ENCODE measurements around the gene MEX3A.
A peak's percentile ranks its signal among the peaks of the same experiment; 100 is the strongest.
"Not testable (repeated sequence)": the region's sequence is repeated elsewhere in the genome, so short reads cannot be mapped to it uniquely, and the experiment has no call there.

MEX3A gene

GRCh38 chr1:156123356-156124196 lies 41.3 kb upstream of the MEX3A start:
- DNase-seq (ENCODE audit: extremely low spot score) = peak; percentile 68
- CTCF ChIA-PET = interaction anchor here (0.6 to 6.0 kb wide), 10 partner anchors 8 to 128 kb away, joined by 3 to 50 read pairs (median 4); partner anchors contain the start of gene LMNA
- TF ChIP-seq ARNT (IDR thresholded peaks at IDR 0.05) = no peak
- no peak for TF ChIP-seq BHLHE40 (IDR thresholded peaks at IDR 0.05; ENCODE audit: borderline replicate concordance)
- no peak for TF ChIP-seq FOXM1 (IDR thresholded peaks at IDR 0.05; ENCODE audit: borderline replicate concordance)
- no peak for TF ChIP-seq TARDBP (IDR thresholded peaks at IDR 0.05)
- no peak for TF ChIP-seq FOXK2 (IDR thresholded peaks at IDR 0.05)
- no peak for TF ChIP-seq ELF4 (IDR thresholded peaks at IDR 0.05)
- POLR2A ChIA-PET = interaction anchor here (0.9 to 1.8 kb wide), 5 partner anchors 9 to 26 kb away, joined by 3 to 12 read pairs (median 5); partner anchors contain the start of gene LMNA

- ChIA-PET CTCF (interaction anchor here (0.6 to 6.0 kb wide), 10 partner anchors 8 to 127 kb away, joined by 3 to 50 read pairs (median 4); partner anchors contain the start of gene LMNA), POLR2A (interaction anchor here (1.1 to 1.8 kb wide), 5 partner anchors 8 to 25 kb away, joined by 3 to 12 read pairs (median 5); partner anchors contain the start of gene LMNA)
- no peak for DNase-seq (ENCODE audit: extremely low spot score)
- TF ChIP-seq FOXM1 (IDR thresholded peaks at IDR 0.05; ENCODE audit: borderline replicate concordance) = no peak
- no peak for TF ChIP-seq NFRKB (IDR thresholded peaks at IDR 0.05)
- TF ChIP-seq SP1 (IDR thresholded peaks at IDR 0.05) = no peak
- no peak for TF ChIP-seq BHLHE40 (IDR thresholded peaks at IDR 0.05; ENCODE audit: borderline replicate concordance)
- TF ChIP-seq PKNOX1 (IDR thresholded peaks at IDR 0.05) = no peak
- TF ChIP-seq ZNF384 (IDR thresholded peaks at IDR 0.05) = no peak
- no peak for TF ChIP-seq SUZ12 (IDR thresholded peaks at IDR 0.05)
- TF ChIP-seq FOXK2 (IDR thresholded peaks at IDR 0.05) = no peak
- no peak for TF ChIP-seq L3MBTL2 (conservative IDR thresholded peaks at IDR 0.05)
- TF ChIP-seq ARNT (IDR thresholded peaks at IDR 0.05) = no peak
- no peak for TF ChIP-seq FOXA1 (IDR thresholded peaks at IDR 0.05)
- no peak for TF ChIP-seq TARDBP (IDR thresholded peaks at IDR 0.05)
- no peak for TF ChIP-seq ELF4 (IDR thresholded peaks at IDR 0.05)
- no peak for TF ChIP-seq LEF1 (IDR thresholded peaks at IDR 0.05; ENCODE audit: borderline replicate concordance)
- TF ChIP-seq HDGF (IDR thresholded peaks at IDR 0.05; ENCODE audit: borderline replicate concordance) = no peak
- TF ChIP-seq CTBP1 (IDR thresholded peaks at IDR 0.05; ENCODE audit: borderline replicate concordance) = no peak
These were observed 40.5 kb upstream of the MEX3A start for GRCh38 chr1:156122519-156123355.

GRCh38 chr1:156122086-156122485 lies 39.8 kb upstream of the MEX3A start:
- ChIA-PET POLR2A (interaction anchor here (1.2 to 1.7 kb wide), 2 partner anchors 16 to 24 kb away, joined by 4 to 5 read pairs; no protein-coding TSS in a partner anchor), CTCF (interaction anchor here (1.3 to 6.0 kb wide), 2 partner anchors 9 to 24 kb away, joined by 4 to 50 read pairs; no protein-coding TSS in a partner anchor)
- TF ChIP-seq FOXM1 (IDR thresholded peaks at IDR 0.05; ENCODE audit: borderline replicate concordance) (no peak), PKNOX1 (IDR thresholded peaks at IDR 0.05) (no peak), FOXA1 (IDR thresholded peaks at IDR 0.05) (no peak), ARNT (IDR thresholded peaks at IDR 0.05) (no peak), HDGF (IDR thresholded peaks at IDR 0.05; ENCODE audit: borderline replicate concordance) (no peak), ZNF384 (IDR thresholded peaks at IDR 0.05) (no peak), CTBP1 (IDR thresholded peaks at IDR 0.05; ENCODE audit: borderline replicate concordance) (no peak), NFRKB (IDR thresholded peaks at IDR 0.05) (no peak), BHLHE40 (IDR thresholded peaks at IDR 0.05; ENCODE audit: borderline replicate concordance) (no peak), SUZ12 (IDR thresholded peaks at IDR 0.05) (no peak), ELF4 (IDR thresholded peaks at IDR 0.05) (no peak), L3MBTL2 (conservative IDR thresholded peaks at IDR 0.05) (no peak), TARDBP (IDR thresholded peaks at IDR 0.05) (no peak), SP1 (IDR thresholded peaks at IDR 0.05) (no peak), FOXK2 (IDR thresholded peaks at IDR 0.05) (no peak), LEF1 (IDR thresholded peaks at IDR 0.05; ENCODE audit: borderline replicate concordance) (no peak)
- DNase-seq (ENCODE audit: extremely low spot score) = no peak

GRCh38 chr1:156121457-156121856 lies 39.2 kb upstream of the MEX3A start:
- no peak for TF ChIP-seq HDGF (IDR thresholded peaks at IDR 0.05; ENCODE audit: borderline replicate concordance)
- no peak for TF ChIP-seq FOXA1 (IDR thresholded peaks at IDR 0.05)
- no peak for TF ChIP-seq LEF1 (IDR thresholded peaks at IDR 0.05; ENCODE audit: borderline replicate concordance)
- TF ChIP-seq PKNOX1 (IDR thresholded peaks at IDR 0.05) = no peak
- TF ChIP-seq ELF4 (IDR thresholded peaks at IDR 0.05) = no peak
- TF ChIP-seq FOXM1 (IDR thresholded peaks at IDR 0.05; ENCODE audit: borderline replicate concordance) = no peak
- no peak for TF ChIP-seq ZNF384 (IDR thresholded peaks at IDR 0.05)
- ChIA-PET CTCF (interaction anchor here (6.0 kb wide), 1 partner anchor 24 kb away, joined by 50 read pairs; no protein-coding TSS in a partner anchor), POLR2A (interaction anchor here (3.6 kb wide), 1 partner anchor 15 kb away, joined by 17 read pairs; no protein-coding TSS in a partner anchor)
- DNase-seq (ENCODE audit: extremely low spot score) = no peak

- ChIA-PET CTCF (interaction anchor here (6.0 kb wide), 1 partner anchor 23 kb away, joined by 50 read pairs; no protein-coding TSS in a partner anchor), POLR2A (interaction anchor here (3.6 kb wide), 1 partner anchor 14 kb away, joined by 17 read pairs; no protein-coding TSS in a partner anchor)
- DNase-seq (ENCODE audit: extremely low spot score) = not testable (repeated sequence)
These were observed 38.7 kb upstream of the MEX3A start for GRCh38 chr1:156121005-156121404.
